H9 (cell line): ENCODE measurements around the gene REG4. TPM values are rescaled to one million over a fixed set of nuclear protein-coding genes. Genes with fewer than 3 reads are reported as not detected.

Experiments used
- DNase-seq: peaks from one replicate; pipeline ENCODE4 v3.0.0-alpha.2; 2017
- H2AFZ ChIP-seq: one replicate; pipeline ENCODE4 v1.6.1; 2013; ENCODE audit warnings: mild to moderate bottlenecking, low read length, control low read depth, moderate library complexity
- H2AK5ac ChIP-seq: 2 replicates; pipeline ENCODE4 v1.6.1; 2013; ENCODE audit warnings: low read length, control low read depth, mixed read lengths; ENCODE audit not compliant: insufficient read length
- H2BK120ac ChIP-seq: one replicate; pipeline ENCODE4 v1.6.1; 2013; ENCODE audit warnings: low read depth, mild to moderate bottlenecking, low read length, control low read depth, inconsistent platforms; ENCODE audit not compliant: poor library complexity, severe bottlenecking
- H2BK12ac ChIP-seq: 2 replicates; pipeline ENCODE4 v1.6.1; 2013; ENCODE audit warnings: low read length, control low read depth, mixed read lengths, low read depth; ENCODE audit not compliant: insufficient read length
- H2BK15ac ChIP-seq: 2 replicates; pipeline ENCODE4 v1.6.1; 2013; ENCODE audit warnings: low read depth, low read length, control low read depth
- H2BK20ac ChIP-seq: one replicate; pipeline ENCODE4 v1.6.1; 2013; ENCODE audit warnings: low read depth, mild to moderate bottlenecking, low read length, control low read depth, inconsistent platforms; ENCODE audit not compliant: poor library complexity, severe bottlenecking
- H2BK5ac ChIP-seq: 2 replicates; pipeline ENCODE4 v1.6.1; 2013; ENCODE audit warnings: low read length, control low read depth, mixed read lengths; ENCODE audit not compliant: insufficient read length
- H3K14ac ChIP-seq: 2 replicates; pipeline ENCODE4 v1.6.1; 2013; ENCODE audit warnings: low read length, control low read depth; ENCODE audit not compliant: insufficient read depth
- H3K18ac ChIP-seq: 2 replicates; pipeline ENCODE4 v1.6.1; 2013; ENCODE audit warnings: low read depth, mild to moderate bottlenecking, mixed read lengths, low read length, control low read depth; ENCODE audit not compliant: insufficient read length
- H3K23ac ChIP-seq: 2 replicates; pipeline ENCODE4 v1.6.1; 2013; ENCODE audit warnings: low read length, control low read depth, mixed read lengths, low read depth; ENCODE audit not compliant: insufficient read length
- H3K23me2 ChIP-seq: 2 replicates; pipeline ENCODE4 v1.6.1; 2013; ENCODE audit warnings: low read depth, mild to moderate bottlenecking, mixed read lengths, low read length, control low read depth; ENCODE audit not compliant: insufficient read length, poor library complexity, severe bottlenecking
- H3K27ac ChIP-seq: 2 replicates; pipeline ENCODE4 v1.5.1; 2013; ENCODE audit warnings: low read length, control low read depth, mixed read lengths, low read depth; ENCODE audit not compliant: insufficient read length
- H3K27me3 ChIP-seq: 2 replicates; pipeline ENCODE4 v1.6.1; 2013; ENCODE audit warnings: low read length, control low read depth, inconsistent platforms; ENCODE audit not compliant: insufficient read depth
- H3K4ac ChIP-seq: 2 replicates; pipeline ENCODE4 v1.6.1; 2013; ENCODE audit warnings: low read depth, mild to moderate bottlenecking, control low read depth, inconsistent platforms, low read length, moderate library complexity
- H3K4me1 ChIP-seq: 2 replicates; pipeline ENCODE4 v1.6.1; 2013; ENCODE audit warnings: low read length, control low read depth, inconsistent platforms; ENCODE audit not compliant: insufficient read depth
- H3K4me2 ChIP-seq: 2 replicates; pipeline ENCODE4 v1.6.1; 2013; ENCODE audit warnings: low read length, control low read depth, mixed read lengths; ENCODE audit not compliant: insufficient read length, insufficient read depth
- H3K56ac ChIP-seq: 2 replicates; pipeline ENCODE4 v1.6.1; 2013; ENCODE audit warnings: low read depth, mild to moderate bottlenecking, mixed read lengths, low read length, control low read depth; ENCODE audit not compliant: insufficient read length
- H3K79me1 ChIP-seq: 2 replicates; pipeline ENCODE4 v1.6.1; 2013; ENCODE audit warnings: low read depth, mild to moderate bottlenecking, moderate library complexity, low read length, control low read depth, inconsistent platforms; ENCODE audit not compliant: insufficient read depth, poor library complexity, severe bottlenecking
- H3K79me2 ChIP-seq: 2 replicates; pipeline ENCODE4 v1.6.1; 2013; ENCODE audit warnings: low read length, control low read depth, inconsistent platforms; ENCODE audit not compliant: insufficient read depth
- H3K9ac ChIP-seq: 2 replicates; pipeline ENCODE4 v1.6.1; 2013; ENCODE audit warnings: low read length, control low read depth, mixed read lengths; ENCODE audit not compliant: insufficient read length; ENCODE audit errors: extremely low read depth
- H3K9me3 ChIP-seq: one replicate; pipeline ENCODE4 v1.6.1; 2013; ENCODE audit warnings: low read depth, low read length, inconsistent platforms; ENCODE audit not compliant: control insufficient read depth
- H3T11ph ChIP-seq: one replicate; pipeline ENCODE4 v1.6.1; 2013; ENCODE audit warnings: mild to moderate bottlenecking, low read length, control low read depth, inconsistent platforms
- H4K20me1 ChIP-seq: one replicate; pipeline ENCODE4 v1.6.1; 2013; ENCODE audit not compliant: control insufficient read depth, insufficient read length, insufficient read depth
- H4K5ac ChIP-seq: 2 replicates; pipeline ENCODE4 v1.6.1; 2013; ENCODE audit warnings: low read depth, mild to moderate bottlenecking, mixed read lengths, low read length, control low read depth; ENCODE audit not compliant: insufficient read length
- H4K8ac ChIP-seq: replicated peaks from 2 replicates; pipeline ENCODE4 v1.6.1; 2013; ENCODE audit warnings: low read length, control low read depth, mixed read lengths, low read depth; ENCODE audit not compliant: insufficient read length
- H4K91ac ChIP-seq: 2 replicates; pipeline ENCODE4 v1.6.1; 2013; ENCODE audit warnings: low read depth, mild to moderate bottlenecking, moderate library complexity, mixed read lengths, low read length, control low read depth; ENCODE audit not compliant: insufficient read length
- H3K27ac Mint-ChIP-seq, 3 experiments: 2 replicates in 2 of 3; 3 replicates in 1 of 3; pipeline ENCODE4 v1.8.0; 2020 to 2021; ENCODE audit warnings: mixed read lengths in 3 of 3, mild to moderate bottlenecking in 1 of 3, moderate library complexity in 1 of 3
- H3K27me3 Mint-ChIP-seq: 2 replicates; pipeline ENCODE4 v1.8.0; 2021; ENCODE audit warnings: low read depth, mild to moderate bottlenecking, moderate library complexity, mixed read lengths
- H3K36me3 Mint-ChIP-seq, 3 experiments: 2 replicates in 2 of 3; 3 replicates in 1 of 3; pipeline ENCODE4 v1.8.0; 2020 to 2021; ENCODE audit warnings: low read depth in 3 of 3, mixed read lengths in 3 of 3; ENCODE audit not compliant: insufficient read depth in 1 of 3
- H3K4me1 Mint-ChIP-seq, 2 experiments: 2 replicates each; pipeline ENCODE4 v1.8.0; 2020; ENCODE audit warnings: mixed read lengths in 2 of 2
- H3K4me3 Mint-ChIP-seq, 2 experiments: 2 replicates in 1 of 2; 3 replicates in 1 of 2; pipeline ENCODE4 v1.8.0; 2020 to 2021; ENCODE audit warnings: mild to moderate bottlenecking in 2 of 2, mixed read lengths in 2 of 2, moderate library complexity in 1 of 2
- H3K9me3 Mint-ChIP-seq, 2 experiments: 2 replicates in 1 of 2; 3 replicates in 1 of 2; pipeline ENCODE4 v1.8.0; 2020; ENCODE audit warnings: mild to moderate bottlenecking in 2 of 2, mixed read lengths in 2 of 2, moderate library complexity in 1 of 2
- WGBS: extraction: QIAGEN DNeasy Blood & Tissue Kit; methylation state at CpG from one replicate; pipeline ENCODE4 v1.1.7; 2013; ENCODE audit warnings: missing lambda C conversion rate, low lambda C conversion rate, mixed read lengths; ENCODE audit not compliant: insufficient read length; ENCODE audit errors: extremely low coverage; 5-methylcytosine and 5-hydroxymethylcytosine counted together
- total RNA-seq: library from RNA; stranded (reverse); gene quantifications from 2 replicates; pipeline ENCODE4 v1.2.1, GENCODE V29; 2021
- TF ChIP-seq, protein P1 (sequence below): fragments of 200-600 bp; sonication (generic); conservative IDR thresholded peaks from 3 replicates; pipeline ENCODE4 v1.8.0; 2021; ENCODE audit warnings: antibody characterized with exemption, mild to moderate bottlenecking

Gene REG4
- total RNA-seq, 1 experiment from 2014 or later = not detected

DNA sequence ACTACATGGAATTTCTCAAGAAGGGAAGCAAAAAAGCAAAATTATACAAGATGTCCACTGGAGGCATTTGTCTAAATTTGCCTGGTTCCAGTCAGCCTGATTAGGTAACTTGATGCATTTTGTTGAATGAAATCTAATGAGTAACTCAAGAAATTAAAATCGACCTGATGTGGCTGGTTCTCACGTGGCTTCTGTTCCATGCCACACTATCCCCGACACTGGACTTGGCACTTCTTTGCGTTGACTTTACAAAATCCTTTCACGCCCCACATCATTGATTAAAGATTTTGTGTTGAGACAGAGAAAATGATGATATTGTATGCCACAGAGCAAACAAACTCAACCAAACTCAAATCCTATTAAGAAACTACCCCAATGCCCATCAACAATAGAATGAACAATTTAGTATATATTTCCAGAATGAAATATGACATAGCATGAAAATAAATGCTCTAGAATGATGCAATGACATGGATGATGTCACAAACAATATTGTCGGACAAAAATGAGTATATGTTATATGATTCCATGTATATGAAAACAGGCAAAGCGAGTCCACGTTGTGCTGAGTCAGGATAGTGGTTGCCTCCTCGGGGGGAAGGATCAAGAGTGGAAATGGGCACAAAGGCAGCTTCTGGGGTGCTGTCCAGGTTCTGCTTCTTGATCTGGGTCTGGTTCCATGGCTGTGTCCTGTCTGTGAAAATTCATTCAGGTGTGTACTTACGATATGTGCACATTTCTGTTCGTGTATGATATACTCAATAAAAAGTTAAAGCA lies 29.6 kb downstream of the REG4 start:
- Mint-ChIP-seq H3K27ac (no peak overlapping the region), H3K4me1 (peaks cover 0 to 7% of the 10 kb centered on the region in 2 experiments; a peak in 2 of 4 replicates), H3K4me3 (no peak overlapping the region), H3K36me3 (no peaks in the 10 kb centered on the region), H3K27me3 (no peaks in the 10 kb centered on the region; the same call in 1 of the 2 replicates), H3K9me3 (no peaks in the 10 kb centered on the region)
- no peaks in the 10 kb centered on the region for H3K4me1 ChIP-seq
- H3K23ac ChIP-seq = no peak overlapping the region
- H3K9ac ChIP-seq = no peak overlapping the region
- no peak overlapping the region for H2AFZ ChIP-seq
- no peaks in the 10 kb centered on the region for H4K20me1 ChIP-seq
- no peak overlapping the region for H2BK120ac ChIP-seq
- no peaks in the 10 kb centered on the region for H3K79me1 ChIP-seq
- H3K4ac ChIP-seq = no peak overlapping the region
- H3K18ac ChIP-seq = no peak overlapping the region
- H3T11ph ChIP-seq = no peak overlapping the region
- no peak overlapping the region for H2BK5ac ChIP-seq
- H2BK12ac ChIP-seq = no peak overlapping the region
- no CpG with 5 or more reads among the region's 11 CpGs for WGBS
- H3K14ac ChIP-seq = no peak overlapping the region
- H2BK20ac ChIP-seq = no peak overlapping the region
- no peak overlapping the region for H2BK15ac ChIP-seq
- H3K23me2 ChIP-seq = no peaks in the 10 kb centered on the region
- no peaks in the 10 kb centered on the region for H3K79me2 ChIP-seq
- H4K91ac ChIP-seq = no peak overlapping the region
- H3K27me3 ChIP-seq = no peaks in the 10 kb centered on the region
- H4K5ac ChIP-seq = no peak overlapping the region
- H3K4me2 ChIP-seq = no peak overlapping the region
- no peak overlapping the region for H3K56ac ChIP-seq
- TF ChIP-seq, protein P1, sequence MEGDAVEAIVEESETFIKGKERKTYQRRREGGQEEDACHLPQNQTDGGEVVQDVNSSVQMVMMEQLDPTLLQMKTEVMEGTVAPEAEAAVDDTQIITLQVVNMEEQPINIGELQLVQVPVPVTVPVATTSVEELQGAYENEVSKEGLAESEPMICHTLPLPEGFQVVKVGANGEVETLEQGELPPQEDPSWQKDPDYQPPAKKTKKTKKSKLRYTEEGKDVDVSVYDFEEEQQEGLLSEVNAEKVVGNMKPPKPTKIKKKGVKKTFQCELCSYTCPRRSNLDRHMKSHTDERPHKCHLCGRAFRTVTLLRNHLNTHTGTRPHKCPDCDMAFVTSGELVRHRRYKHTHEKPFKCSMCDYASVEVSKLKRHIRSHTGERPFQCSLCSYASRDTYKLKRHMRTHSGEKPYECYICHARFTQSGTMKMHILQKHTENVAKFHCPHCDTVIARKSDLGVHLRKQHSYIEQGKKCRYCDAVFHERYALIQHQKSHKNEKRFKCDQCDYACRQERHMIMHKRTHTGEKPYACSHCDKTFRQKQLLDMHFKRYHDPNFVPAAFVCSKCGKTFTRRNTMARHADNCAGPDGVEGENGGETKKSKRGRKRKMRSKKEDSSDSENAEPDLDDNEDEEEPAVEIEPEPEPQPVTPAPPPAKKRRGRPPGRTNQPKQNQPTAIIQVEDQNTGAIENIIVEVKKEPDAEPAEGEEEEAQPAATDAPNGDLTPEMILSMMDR = no peak
- no peak overlapping the region for H3K27ac ChIP-seq
- H4K8ac ChIP-seq = no peak overlapping the region
- H3K9me3 ChIP-seq = no peaks in the 10 kb centered on the region
- H2AK5ac ChIP-seq = no peak overlapping the region
- DNase-seq = no peak
